Stomach (tissue), 4 donors: ENCODE measurements around the gene MRPL40.
A peak's percentile ranks its signal among the peaks of the same experiment; 100 is the strongest.

Experiments used
- EP300 ChIP-seq: sonication (generic); formaldehyde crosslinking; IDR thresholded peaks from one replicate; pipeline ENCODE4 v1.6.1; 2017; ENCODE audit warnings: antibody characterized with exemption
- POLR2A ChIP-seq, 4 donors: fragments of 450-650 bp; IDR thresholded peaks; one replicate each; pipeline ENCODE4 v1.6.1; 2016; ENCODE audit warnings: antibody characterized with exemption in 4 of 4, control low read depth in 2 of 4, mild to moderate bottlenecking in 1 of 4, moderate library complexity in 1 of 4
- TF ChIP-seq, protein P1 (sequence below), 7 experiments: fragments of 450-650 bp in 4 of 7; fragments of 200-600 bp in 3 of 7; sonication (generic) in 3 of 7; IDR thresholded peaks; one replicate each; pipeline ENCODE4 v1.5.1; 2016 to 2019; ENCODE audit warnings: antibody characterized with exemption in 7 of 7, control low read depth in 2 of 7, mild to moderate bottlenecking in 1 of 7

- TF ChIP-seq, protein P1, sequence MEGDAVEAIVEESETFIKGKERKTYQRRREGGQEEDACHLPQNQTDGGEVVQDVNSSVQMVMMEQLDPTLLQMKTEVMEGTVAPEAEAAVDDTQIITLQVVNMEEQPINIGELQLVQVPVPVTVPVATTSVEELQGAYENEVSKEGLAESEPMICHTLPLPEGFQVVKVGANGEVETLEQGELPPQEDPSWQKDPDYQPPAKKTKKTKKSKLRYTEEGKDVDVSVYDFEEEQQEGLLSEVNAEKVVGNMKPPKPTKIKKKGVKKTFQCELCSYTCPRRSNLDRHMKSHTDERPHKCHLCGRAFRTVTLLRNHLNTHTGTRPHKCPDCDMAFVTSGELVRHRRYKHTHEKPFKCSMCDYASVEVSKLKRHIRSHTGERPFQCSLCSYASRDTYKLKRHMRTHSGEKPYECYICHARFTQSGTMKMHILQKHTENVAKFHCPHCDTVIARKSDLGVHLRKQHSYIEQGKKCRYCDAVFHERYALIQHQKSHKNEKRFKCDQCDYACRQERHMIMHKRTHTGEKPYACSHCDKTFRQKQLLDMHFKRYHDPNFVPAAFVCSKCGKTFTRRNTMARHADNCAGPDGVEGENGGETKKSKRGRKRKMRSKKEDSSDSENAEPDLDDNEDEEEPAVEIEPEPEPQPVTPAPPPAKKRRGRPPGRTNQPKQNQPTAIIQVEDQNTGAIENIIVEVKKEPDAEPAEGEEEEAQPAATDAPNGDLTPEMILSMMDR (IDR thresholded peaks at IDR 0.05) = peak in 1 of 7 experiments; percentile 13
- no peak for TF ChIP-seq POLR2A (IDR thresholded peaks at IDR 0.05)
- no peak for TF ChIP-seq EP300
Observed at GRCh38 chr22:19479355-19480172, 47.2 kb downstream of the MRPL40 start, which contains the start of gene CDC45.
